ENCODE measurements around the gene LRBA. TPM values are rescaled to one million over a fixed set of nuclear protein-coding genes. Genes with fewer than 3 reads are reported as not detected.

The LRBA gene
- total RNA-seq, 1 donor from 2014 or later, result 26.4 TPM

- no peak for TF ChIP-seq CTCF (IDR thresholded peaks at IDR 0.05; ENCODE audit: partially characterized antibody, unreplicated experiment)
- Mint-ChIP-seq H3K27ac (ENCODE audit: unreplicated experiment) (no peak overlapping the region), H3K4me3 (ENCODE audit: unreplicated experiment) (no peak overlapping the region), H3K4me1 (ENCODE audit: low read depth, unreplicated experiment) (peaks cover 4% of the 10 kb centered on the region), H3K27me3 (ENCODE audit: unreplicated experiment) (no peaks in the 10 kb centered on the region), H3K36me3 (ENCODE audit: unreplicated experiment) (no peaks in the 10 kb centered on the region), H3K9me3 (ENCODE audit: unreplicated experiment) (no peaks in the 10 kb centered on the region)
- no peak for DNase-seq
Observed at GRCh38 chr4:150495550-150495949, 519.5 kb downstream of the LRBA start.

GRCh38 chr4:150493851-150494250, 521.2 kb downstream of the LRBA start:
- no peaks in the 10 kb centered on the region for H3K27me3 Mint-ChIP-seq (ENCODE audit: unreplicated experiment)
- no peak for TF ChIP-seq CTCF (IDR thresholded peaks at IDR 0.05; ENCODE audit: partially characterized antibody, unreplicated experiment)
- H3K4me1 Mint-ChIP-seq (ENCODE audit: low read depth, unreplicated experiment), result peaks cover 4% of the 10 kb centered on the region
- no peak overlapping the region for H3K4me3 Mint-ChIP-seq (ENCODE audit: unreplicated experiment)
- H3K9me3 Mint-ChIP-seq (ENCODE audit: unreplicated experiment), result no peaks in the 10 kb centered on the region
- no peaks in the 10 kb centered on the region for H3K36me3 Mint-ChIP-seq (ENCODE audit: unreplicated experiment)
- no peak overlapping the region for H3K27ac Mint-ChIP-seq (ENCODE audit: unreplicated experiment)
- no peak for DNase-seq

- H3K36me3 Mint-ChIP-seq (ENCODE audit: unreplicated experiment), result no peaks in the 10 kb centered on the region
- no peak for DNase-seq
- H3K4me1 Mint-ChIP-seq (ENCODE audit: low read depth, unreplicated experiment), result peaks cover 2% of the 10 kb centered on the region
- no peak overlapping the region for H3K27ac Mint-ChIP-seq (ENCODE audit: unreplicated experiment)
- H3K27me3 Mint-ChIP-seq (ENCODE audit: unreplicated experiment), result no peaks in the 10 kb centered on the region
- no peak for TF ChIP-seq CTCF (IDR thresholded peaks at IDR 0.05; ENCODE audit: partially characterized antibody, unreplicated experiment)
- no peaks in the 10 kb centered on the region for H3K9me3 Mint-ChIP-seq (ENCODE audit: unreplicated experiment)
- no peak overlapping the region for H3K4me3 Mint-ChIP-seq (ENCODE audit: unreplicated experiment)
Observed at GRCh38 chr4:150491132-150492049, 523.7 kb downstream of the LRBA start.

GRCh38 chr4:150482581-150482980, 532.5 kb downstream of the LRBA start:
- H3K4me3 Mint-ChIP-seq (ENCODE audit: unreplicated experiment), result no peak overlapping the region
- no peak overlapping the region for H3K27ac Mint-ChIP-seq (ENCODE audit: unreplicated experiment)
- TF ChIP-seq CTCF (IDR thresholded peaks at IDR 0.05; ENCODE audit: partially characterized antibody, unreplicated experiment), result no peak
- no peaks in the 10 kb centered on the region for H3K9me3 Mint-ChIP-seq (ENCODE audit: unreplicated experiment)
- DNase-seq, result no peak
- H3K36me3 Mint-ChIP-seq (ENCODE audit: unreplicated experiment), result no peaks in the 10 kb centered on the region
- peaks cover 10% of the 10 kb centered on the region for H3K4me1 Mint-ChIP-seq (ENCODE audit: low read depth, unreplicated experiment)
- H3K27me3 Mint-ChIP-seq (ENCODE audit: unreplicated experiment), result peaks cover 1% of the 10 kb centered on the region

- no peaks in the 10 kb centered on the region for H3K27me3 Mint-ChIP-seq (ENCODE audit: unreplicated experiment)
- no peak for DNase-seq
- H3K27ac Mint-ChIP-seq (ENCODE audit: unreplicated experiment), result no peak overlapping the region
- H3K4me1 Mint-ChIP-seq (ENCODE audit: low read depth, unreplicated experiment), result peaks cover 2% of the 10 kb centered on the region
- peaks cover 1% of the 10 kb centered on the region for H3K9me3 Mint-ChIP-seq (ENCODE audit: unreplicated experiment)
- no peak overlapping the region for H3K4me3 Mint-ChIP-seq (ENCODE audit: unreplicated experiment)
- no peak for TF ChIP-seq CTCF (IDR thresholded peaks at IDR 0.05; ENCODE audit: partially characterized antibody, unreplicated experiment)
- no peaks in the 10 kb centered on the region for H3K36me3 Mint-ChIP-seq (ENCODE audit: unreplicated experiment)
Observed at GRCh38 chr4:150479657-150480056, 535.4 kb downstream of the LRBA start.

Measured in glutamatergic neuron (in vitro differentiated cells).